Heart left ventricle (tissue), 16 donors: ENCODE data around the gene SH3BP1. TPM values are rescaled to one million over a fixed set of nuclear protein-coding genes. Genes with fewer than 3 reads are reported as not detected.

Experiments
- ATAC-seq, 4 donors: fragments of 200-7000 bp; cut with Tn5 transposase; one replicate each; pipeline ENCODE4 v1.9.1; 2020 to 2022; ENCODE audit warnings: moderate library complexity in 4 of 4, mild to moderate bottlenecking in 3 of 4, moderate number of reproducible peaks in 1 of 4
- DNase-seq, 5 donors: peaks; one replicate each; pipeline ENCODE4 v3.0.0-alpha.2; 2020
- H3K27ac ChIP-seq, 12 donors: fragments of 200-600 bp; sonication (generic) in 4 of 12; one replicate each; pipeline versions ENCODE4 v1.5.0 to v1.8.0; 2016 to 2022; ENCODE audit warnings: mild to moderate bottlenecking in 2 of 12
- H3K27me3 ChIP-seq, 9 donors: fragments of 200-600 bp; sonication (generic) in 2 of 9; one replicate each; pipeline versions ENCODE4 v1.5.1 to v1.8.0; 2016 to 2022; ENCODE audit warnings: mild to moderate bottlenecking in 3 of 9
- H3K36me3 ChIP-seq, 9 donors: fragments of 200-600 bp; sonication (generic) in 2 of 9; one replicate each; pipeline versions ENCODE4 v1.5.0 to v1.8.0; 2018 to 2022; ENCODE audit warnings: mild to moderate bottlenecking in 2 of 9
- H3K4me1 ChIP-seq, 12 donors: fragments of 200-600 bp; sonication (generic) in 4 of 12; one replicate each; pipeline versions ENCODE4 v1.5.0 to v1.8.0; 2016 to 2022; ENCODE audit warnings: mild to moderate bottlenecking in 3 of 12
- H3K4me3 ChIP-seq, 12 donors: fragments of 200-600 bp; sonication (generic) in 4 of 12; one replicate each; pipeline versions ENCODE4 v1.5.0 to v1.8.0; 2017 to 2022; ENCODE audit warnings: mild to moderate bottlenecking in 9 of 12, moderate library complexity in 4 of 12
- H3K9me3 ChIP-seq, 12 donors: fragments of 200-600 bp; sonication (generic) in 4 of 12; one replicate each; pipeline versions ENCODE4 v1.5.0 to v1.8.0; 2016 to 2022; ENCODE audit warnings: mild to moderate bottlenecking in 1 of 12
- CTCF ChIP-seq, 12 donors: fragments of 200-600 bp; sonication (generic) in 4 of 12; IDR thresholded peaks; one replicate each; pipeline versions ENCODE4 v1.5.0 to v1.8.0; 2018 to 2022; ENCODE audit warnings: antibody characterized with exemption in 12 of 12, mild to moderate bottlenecking in 5 of 12
- POLR2A ChIP-seq, 2 donors: fragments of 450-650 bp; IDR thresholded peaks; one replicate each; pipeline ENCODE4 v1.6.1; 2017; ENCODE audit warnings: antibody characterized with exemption in 2 of 2, mild to moderate bottlenecking in 2 of 2, moderate library complexity in 2 of 2
- WGBS, 4 donors: extraction: QIAGEN DNeasy Blood & Tissue Kit in 2 of 4; methylation state at CpG; one replicate each; pipeline versions ENCODE4 v1.1.5 to v1.1.7; 2013 to 2018; 5-methylcytosine and 5-hydroxymethylcytosine counted together
- intact Hi-C, 10 donors: fragments of 100-400 bp; cut with DNase I; formaldehyde crosslinking; loops; one replicate each; pipeline versions ENCODE4 v1.11.1 to v1.14.2; 2022
- polyA plus RNA-seq, 2 donors: library from polyadenylated mRNA; stranded (reverse); fragments of 200-250 nt; gene quantifications; one replicate each; pipeline ENCODE4 v1.2.3, GENCODE V29; 2013
- total RNA-seq, 9 donors: library from RNA; depleted of rRNA in 2 of 9; stranded (reverse); fragments of >200 nt in 2 of 9; fragmentation: NEBNext Ultra II Directional in 3 of 9; extraction: Animal tissue kit (Norgen Biotek cat#: 25700) in 3 of 9; gene quantifications; one replicate each; pipeline versions ENCODE4 v1.1.0 to v1.2.4, GENCODE V29; 2016 to 2023
- donor health status: ischemic (EF 13 %, LVEDD 7.1; RV severe dilation, severe dysfunction).
- donor health status: healthy with polysubstance abuse.
- donor health status: DM: no; HTN: yes; CAD: no.
- donor health status: DM: no; HTN: no; CAD: no.
- donor health status: ischemic (EF 25% LVEDD 6.9; RV normal size, moderate dysfunction).
- donor health status: ischemic (EF 25% LVEDD 5.7; RV mildly dilated, moderate dysfunction).
- donor health status: healthy.
- donor health status: DM: yes; HTN: yes; CAD: no.
- donor health status: ischemic (EF 35%, LVEDD 5.7; RV mildly dilated, moderate dysfunction).
- donor health status: nonischemic (EF 11% LVEDD 7.7; RV severe dilation, severe dysfunction).
- donor health status: DM: yes; HTN: yes; CAD: no.
- donor health status: PGD.
- donor health status: ischemic (EF 29% LVEDD 5.4; RV normal size, mild dysfunction).
- donor health status: nonischemic (EF 23%, LVEDD 6.1; RV moderate dilation, normal function).

Gene SH3BP1
- total and polyA plus RNA-seq, 11 donors, result 0.44 to 19.7 (median 2.0) TPM

DNA sequence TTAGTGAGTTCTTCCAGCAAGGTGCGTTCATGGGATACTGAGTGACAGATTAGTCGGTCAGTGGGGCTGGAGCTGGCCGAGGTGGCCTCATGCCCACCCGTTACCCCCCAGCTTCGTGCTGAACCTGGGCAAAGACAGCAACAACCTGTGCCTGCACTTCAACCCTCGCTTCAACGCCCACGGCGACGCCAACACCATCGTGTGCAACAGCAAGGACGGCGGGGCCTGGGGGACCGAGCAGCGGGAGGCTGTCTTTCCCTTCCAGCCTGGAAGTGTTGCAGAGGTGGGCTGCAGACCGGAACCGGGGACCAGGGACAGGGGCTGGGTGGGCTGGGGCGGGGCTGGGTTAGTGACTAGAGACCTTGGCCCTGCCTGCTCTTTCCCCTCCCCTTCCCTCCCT is 38.9 kb downstream of the SH3BP1 start:
- DNase-seq (no peak), ATAC-seq (no peak)
- Histone ChIP-seq H3K36me3 (peaks cover 0 to 34% (median 28%) of the 10 kb centered on the region in 9 donors), H3K4me3 (peak overlapping the region in 5 of 12 donors; percentile 18 to 92 (median 71)), H3K27me3 (no peaks in the 10 kb centered on the region), H3K9me3 (no peaks in the 10 kb centered on the region), H3K27ac (peak overlapping the region in 5 of 12 donors; percentile 22 to 98 (median 95)), H3K4me1 (peaks cover 3 to 62% (median 39%) of the 10 kb centered on the region in 12 donors)
- intact Hi-C loops, result loop anchor here in 4 of 10 donors (2.0 to 5.0 kb wide), 4 partner anchors 36 to 74 kb away; no protein-coding TSS in a partner anchor
- 57 to 67% (median 63%) methylated on average over 18 of the region's 18 CpGs for WGBS, 4 donors
- TF ChIP-seq POLR2A (IDR thresholded peaks at IDR 0.05), result no peak
- TF ChIP-seq CTCF (IDR thresholded peaks at IDR 0.05), result no peak

GRCh38 chr22:37679670-37680069 is 40.2 kb downstream of the SH3BP1 start:
- ATAC-seq (no peak), DNase-seq (no peak)
- Histone ChIP-seq H3K36me3 (peaks cover 0 to 34% (median 28%) of the 10 kb centered on the region in 9 donors), H3K27me3 (no peaks in the 10 kb centered on the region), H3K4me1 (peaks cover 3 to 49% (median 28%) of the 10 kb centered on the region in 12 donors), H3K27ac (no peak overlapping the region), H3K9me3 (no peaks in the 10 kb centered on the region), H3K4me3 (no peak overlapping the region)
- TF ChIP-seq POLR2A (IDR thresholded peaks at IDR 0.05) (no peak), CTCF (IDR thresholded peaks at IDR 0.05) (no peak)
- intact Hi-C loops, result loop anchor here in 9 of 10 donors (2.0 to 10.0 kb wide), 9 partner anchors 19 to 115 kb away; no protein-coding TSS in a partner anchor
- 75 to 81% (median 77%) methylated on average over 8 of the region's 8 CpGs for WGBS, 4 donors

DNA sequence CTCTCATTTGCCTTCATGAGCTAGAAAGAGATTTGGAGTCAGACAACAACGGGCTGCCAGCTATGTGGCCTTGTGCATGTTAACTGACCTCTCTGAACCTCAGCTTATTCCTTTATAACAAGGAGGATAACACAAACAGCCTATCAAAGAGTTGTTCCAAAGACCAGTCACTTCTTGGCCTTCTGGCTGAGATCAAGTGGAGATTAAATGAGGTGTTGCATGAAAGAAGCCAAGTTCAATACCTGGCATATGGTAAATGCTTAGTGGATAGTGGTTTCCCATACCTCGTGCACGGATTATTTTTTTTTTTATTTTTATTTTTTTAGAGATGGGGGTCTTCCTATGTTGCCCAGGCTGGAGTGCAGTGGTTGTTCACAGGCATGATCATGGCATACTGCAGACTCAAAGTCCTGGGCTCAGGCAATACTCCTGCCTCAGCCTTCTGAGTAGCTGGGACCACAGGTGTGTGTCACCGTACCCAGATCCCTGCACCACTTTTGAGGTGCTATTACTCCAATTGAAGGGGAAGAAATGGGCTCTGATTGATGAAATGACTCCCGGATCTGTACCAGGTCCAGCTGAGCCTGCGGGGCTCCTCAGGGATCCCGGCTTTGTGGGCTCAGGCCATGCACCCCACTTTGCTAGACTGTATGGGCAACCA is 40.9 kb downstream of the SH3BP1 start:
- no peaks in the 10 kb centered on the region for H3K9me3 ChIP-seq
- H3K4me1 ChIP-seq, result peaks cover 3 to 43% (median 22%) of the 10 kb centered on the region in 12 donors
- intact Hi-C loops, result loop anchor here in 8 of 10 donors (2.0 to 10.0 kb wide), 6 partner anchors 20 to 114 kb away; no protein-coding TSS in a partner anchor
- ATAC-seq (no peak), DNase-seq (no peak)
- TF ChIP-seq CTCF (IDR thresholded peaks at IDR 0.05) (no peak), POLR2A (IDR thresholded peaks at IDR 0.05) (no peak)
- no peak overlapping the region for H3K27ac ChIP-seq
- no peak overlapping the region for H3K4me3 ChIP-seq
- H3K36me3 ChIP-seq, result peaks cover 0 to 34% (median 28%) of the 10 kb centered on the region in 9 donors
- 69 to 82% (median 76%) methylated on average over 6 to 7 of the region's 7 CpGs for WGBS, 4 donors
- H3K27me3 ChIP-seq, result no peaks in the 10 kb centered on the region

GRCh38 chr22:37681001-37681424 is 41.5 kb downstream of the SH3BP1 start:
- no peak for ATAC-seq
- intact Hi-C loops, result loop anchor here in 9 of 10 donors (1.0 to 10.0 kb wide), 8 partner anchors 20 to 114 kb away; no protein-coding TSS in a partner anchor
- no peak for TF ChIP-seq POLR2A (IDR thresholded peaks at IDR 0.05)
- no peak for TF ChIP-seq CTCF (IDR thresholded peaks at IDR 0.05)
- no peak overlapping the region for H3K4me3 ChIP-seq
- peaks cover 0 to 34% (median 28%) of the 10 kb centered on the region in 9 donors for H3K36me3 ChIP-seq
- H3K27me3 ChIP-seq, result no peaks in the 10 kb centered on the region
- WGBS, 4 donors, result 73 to 100% (median 73%) methylated on average over 1 to 2 of the region's 2 CpGs; no CpG with 5 or more reads in 1 of the 4 donors
- H3K27ac ChIP-seq, result no peak overlapping the region
- no peak for DNase-seq
- peaks cover 3 to 39% (median 23%) of the 10 kb centered on the region in 12 donors for H3K4me1 ChIP-seq
- no peaks in the 10 kb centered on the region for H3K9me3 ChIP-seq
